ENCODE data around the gene TECPR2.

TECPR2 gene

GRCh38 chr14:102427642-102428041, 64.9 kb downstream of the TECPR2 start:
- in situ Hi-C loops (cut with HindIII; ENCODE audit: low sequenced_read_pairs) = no loop called here
- no peak for DNase-seq (ENCODE audit: low read depth, low spot score)
- no peak overlapping the region for H3K4me3 ChIP-seq (ENCODE audit: low read depth, low read length)
- TF ChIP-seq CTCF (IDR thresholded peaks at IDR 0.05; ENCODE audit: low read depth, low read length) = no peak

- in situ Hi-C loops (cut with HindIII; ENCODE audit: low sequenced_read_pairs) = no loop called here
- TF ChIP-seq CTCF (IDR thresholded peaks at IDR 0.05; ENCODE audit: low read depth, low read length) = no peak
- no peak overlapping the region for H3K4me3 ChIP-seq (ENCODE audit: low read depth, low read length)
- no peak for DNase-seq (ENCODE audit: low read depth, low spot score)
Measured at GRCh38 chr14:102430212-102430908, 67.6 kb downstream of the TECPR2 start.

GRCh38 chr14:102431751-102432150, 69.0 kb downstream of the TECPR2 start:
- H3K4me3 ChIP-seq (ENCODE audit: low read depth, low read length) = no peak overlapping the region
- no peak for TF ChIP-seq CTCF (IDR thresholded peaks at IDR 0.05; ENCODE audit: low read depth, low read length)
- no peak for DNase-seq (ENCODE audit: low read depth, low spot score)
- in situ Hi-C loops (cut with HindIII; ENCODE audit: low sequenced_read_pairs) = no loop called here

- no peak for DNase-seq (ENCODE audit: low read depth, low spot score)
- in situ Hi-C loops (cut with HindIII; ENCODE audit: low sequenced_read_pairs) = no loop called here
- H3K4me3 ChIP-seq (ENCODE audit: low read depth, low read length) = no peak overlapping the region
- TF ChIP-seq CTCF (IDR thresholded peaks at IDR 0.05; ENCODE audit: low read depth, low read length) = no peak
Measured at GRCh38 chr14:102434647-102435175, 72.0 kb downstream of the TECPR2 start.

GRCh38 chr14:102437997-102438915, 75.5 kb downstream of the TECPR2 start:
- in situ Hi-C loops (cut with HindIII; ENCODE audit: low sequenced_read_pairs) = no loop called here
- peak; percentile 83 for DNase-seq (ENCODE audit: low read depth, low spot score)
- peak; percentile 80 for TF ChIP-seq CTCF (IDR thresholded peaks at IDR 0.05; ENCODE audit: low read depth, low read length)
- peak overlapping the region; percentile 20 for H3K4me3 ChIP-seq (ENCODE audit: low read depth, low read length)

- H3K4me3 ChIP-seq (ENCODE audit: low read depth, low read length) = no peak overlapping the region
- no peak for DNase-seq (ENCODE audit: low read depth, low spot score)
- no peak for TF ChIP-seq CTCF (IDR thresholded peaks at IDR 0.05; ENCODE audit: low read depth, low read length)
- in situ Hi-C loops (cut with HindIII; ENCODE audit: low sequenced_read_pairs) = no loop called here
Measured at GRCh38 chr14:102439556-102439955, 76.8 kb downstream of the TECPR2 start.

All from astrocyte of the spinal cord (primary cell).